Mucosa of stomach (tissue), 1 donor: ENCODE measurements around the gene COMMD7.
"Not testable (repeated sequence)": the region's sequence is repeated elsewhere in the genome, so short reads cannot be mapped to it uniquely, and the experiment has no call there.

Source experiments
- H3K27me3 ChIP-seq: one replicate; pipeline ENCODE4 v1.7.0; 2013; ENCODE audit warnings: mild to moderate bottlenecking, low read length; ENCODE audit not compliant: control insufficient read depth, insufficient read depth
- H3K36me3 ChIP-seq: one replicate; pipeline ENCODE4 v1.7.0; 2013; ENCODE audit warnings: low read length; ENCODE audit not compliant: control insufficient read depth, insufficient read depth
- H3K4me1 ChIP-seq: one replicate; pipeline ENCODE4 v1.7.0; 2013; ENCODE audit warnings: mild to moderate bottlenecking, low read length; ENCODE audit not compliant: control insufficient read depth, insufficient read depth
- H3K4me3 ChIP-seq: one replicate; pipeline ENCODE4 v1.7.0; 2013; ENCODE audit warnings: low read length
- H3K9ac ChIP-seq: one replicate; pipeline ENCODE4 v1.7.0; 2013; ENCODE audit warnings: mild to moderate bottlenecking, low read length, moderate library complexity
- H3K9me3 ChIP-seq: one replicate; pipeline ENCODE4 v1.7.0; 2013; ENCODE audit warnings: mild to moderate bottlenecking, low read length, moderate library complexity; ENCODE audit not compliant: control insufficient read depth
- donor health status: Pancreatic carcinoma.

COMMD7 gene

GRCh38 chr20:32706486-32706885 lies 36.8 kb downstream of the COMMD7 start:
- Histone ChIP-seq H3K4me3 (no peak overlapping the region), H3K27me3 (no peaks in the 10 kb centered on the region), H3K9me3 (no peaks in the 10 kb centered on the region), H3K9ac (no peak overlapping the region), H3K36me3 (no peaks in the 10 kb centered on the region), H3K4me1 (no peaks in the 10 kb centered on the region)

DNA sequence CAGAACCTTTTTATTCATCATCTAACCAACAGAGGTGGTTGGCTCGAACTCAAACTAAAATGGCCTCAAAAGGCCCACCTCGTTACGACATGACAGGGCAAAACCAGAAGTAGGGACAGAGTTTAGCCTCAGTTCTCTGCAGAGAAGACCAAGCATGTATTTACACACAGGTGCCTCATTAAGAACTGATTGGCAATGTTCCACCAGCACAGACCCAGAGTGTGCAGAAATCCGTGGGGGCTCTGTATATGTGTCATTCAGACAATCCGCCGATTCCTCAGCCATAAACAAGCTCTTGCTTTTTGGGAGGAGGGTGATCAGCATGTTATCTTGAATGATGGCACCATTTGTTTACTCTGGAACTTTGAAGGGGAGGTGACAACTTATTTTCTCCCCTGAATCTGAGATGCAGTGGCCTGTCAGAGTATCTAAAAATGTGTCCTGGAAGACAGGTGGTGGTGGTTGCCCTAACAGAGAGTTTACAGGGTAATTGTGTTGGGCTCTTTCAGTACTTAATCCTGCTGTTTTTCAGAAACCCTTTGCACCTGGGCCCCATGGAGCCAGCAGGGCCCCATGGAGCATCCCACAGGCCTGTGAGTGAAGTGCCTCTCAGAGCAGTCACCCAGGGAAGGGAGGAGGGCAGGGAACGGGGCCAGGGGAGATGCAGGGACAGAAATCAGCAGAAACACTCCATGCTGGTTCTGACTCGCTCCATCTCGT lies 40.4 kb downstream of the COMMD7 start:
- Histone ChIP-seq H3K27me3 (no peaks in the 10 kb centered on the region), H3K9ac (no peak overlapping the region), H3K36me3 (no peaks in the 10 kb centered on the region)

GRCh38 chr20:32697608-32698007 lies 45.7 kb downstream of the COMMD7 start:
- H3K4me3 ChIP-seq, result no peak overlapping the region
- H3K4me1 ChIP-seq, result no peaks in the 10 kb centered on the region
- no peaks in the 10 kb centered on the region for H3K9me3 ChIP-seq
- no peak overlapping the region for H3K9ac ChIP-seq
- no peaks in the 10 kb centered on the region for H3K36me3 ChIP-seq
- H3K27me3 ChIP-seq, result no peaks in the 10 kb centered on the region

More for the DNA sequence above, 40.4 kb downstream of the COMMD7 start:
- Histone ChIP-seq H3K9me3 (no peaks in the 10 kb centered on the region), H3K4me3 (no peak overlapping the region), H3K4me1 (no peaks in the 10 kb centered on the region)

DNA sequence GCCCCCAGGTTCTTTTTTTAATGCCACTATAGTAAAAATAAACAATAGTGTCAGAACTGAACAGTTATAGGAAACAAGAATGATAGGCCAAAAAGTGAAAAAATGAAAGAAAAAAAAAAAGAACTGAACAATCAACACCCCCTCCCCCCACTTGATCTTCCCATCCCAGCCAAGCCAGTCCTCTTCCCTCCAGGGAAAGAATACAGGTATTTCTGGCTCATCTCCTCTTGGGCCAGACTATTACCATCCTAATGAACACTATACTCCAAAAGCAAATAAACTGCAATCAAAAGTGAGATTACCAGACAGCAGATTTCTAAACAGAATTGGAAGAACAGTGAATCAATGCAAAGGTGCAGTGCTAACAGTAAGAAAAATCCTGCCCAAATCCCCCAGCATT lies 48.2 kb downstream of the COMMD7 start:
- H3K4me3 ChIP-seq, result no peak overlapping the region

DNA sequence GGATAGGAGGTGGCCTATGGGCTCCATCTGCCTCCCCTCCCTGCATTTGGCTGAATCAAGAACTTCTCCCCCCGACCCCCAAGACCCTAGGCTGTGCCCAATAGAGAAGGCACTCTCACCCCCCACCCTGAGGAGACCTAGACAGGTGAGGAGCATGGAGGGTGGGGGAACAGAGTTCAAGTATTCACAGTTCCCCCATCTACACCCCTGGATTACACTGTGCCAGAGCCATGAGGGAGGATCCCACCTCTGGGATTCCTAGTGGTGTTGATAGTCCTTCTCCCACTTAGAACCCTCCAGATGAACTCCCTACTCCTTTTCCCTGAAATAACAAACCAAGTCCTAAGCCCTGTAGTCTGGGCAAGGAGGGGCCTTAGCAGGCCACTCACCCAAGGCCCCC lies 54.3 kb downstream of the COMMD7 start:
- H3K27me3 ChIP-seq, H3K4me1 ChIP-seq, H3K9me3 ChIP-seq, H3K36me3 ChIP-seq, H3K4me3 ChIP-seq, H3K9ac ChIP-seq: not testable (repeated sequence)

More for the DNA sequence above, 48.2 kb downstream of the COMMD7 start:
- no peaks in the 10 kb centered on the region for H3K4me1 ChIP-seq
- no peak overlapping the region for H3K9ac ChIP-seq
- no peaks in the 10 kb centered on the region for H3K27me3 ChIP-seq
- H3K36me3 ChIP-seq, result no peaks in the 10 kb centered on the region
- no peaks in the 10 kb centered on the region for H3K9me3 ChIP-seq

DNA sequence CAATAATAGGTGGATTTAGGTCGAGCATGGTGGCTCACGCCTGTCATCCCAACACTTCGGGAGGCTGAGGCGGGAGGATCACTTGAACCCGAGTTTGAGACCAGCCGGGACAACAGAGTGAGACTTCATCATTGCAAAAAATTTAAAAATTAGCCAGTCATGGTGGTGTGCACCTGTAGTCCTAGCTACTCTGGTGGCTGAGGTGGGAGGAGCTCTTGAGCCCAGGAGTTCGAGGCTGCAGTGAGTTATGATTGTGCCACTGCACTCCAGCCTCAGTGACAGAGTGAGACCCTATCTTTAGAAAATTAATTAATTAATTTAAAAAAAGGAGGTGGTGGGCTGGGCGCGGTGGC lies 56.1 kb downstream of the COMMD7 start:
- no peak overlapping the region for H3K9ac ChIP-seq
- H3K4me1 ChIP-seq, result no peaks in the 10 kb centered on the region
- H3K27me3 ChIP-seq, result no peaks in the 10 kb centered on the region
- no peak overlapping the region for H3K4me3 ChIP-seq
- H3K36me3 ChIP-seq, result no peaks in the 10 kb centered on the region
- H3K9me3 ChIP-seq, result no peaks in the 10 kb centered on the region

- Histone ChIP-seq H3K4me3 (no peak overlapping the region), H3K36me3 (no peaks in the 10 kb centered on the region), H3K27me3 (no peaks in the 10 kb centered on the region), H3K9me3 (no peaks in the 10 kb centered on the region), H3K4me1 (no peaks in the 10 kb centered on the region), H3K9ac (no peak overlapping the region)
Measured at GRCh38 chr20:32686530-32687179, 56.6 kb downstream of the COMMD7 start.

GRCh38 chr20:32685541-32686529 lies 57.4 kb downstream of the COMMD7 start:
- peaks cover 5% of the 10 kb centered on the region for H3K4me1 ChIP-seq
- no peak overlapping the region for H3K9ac ChIP-seq
- H3K27me3 ChIP-seq, result no peaks in the 10 kb centered on the region
- no peaks in the 10 kb centered on the region for H3K9me3 ChIP-seq
- no peak overlapping the region for H3K4me3 ChIP-seq
- no peaks in the 10 kb centered on the region for H3K36me3 ChIP-seq

DNA sequence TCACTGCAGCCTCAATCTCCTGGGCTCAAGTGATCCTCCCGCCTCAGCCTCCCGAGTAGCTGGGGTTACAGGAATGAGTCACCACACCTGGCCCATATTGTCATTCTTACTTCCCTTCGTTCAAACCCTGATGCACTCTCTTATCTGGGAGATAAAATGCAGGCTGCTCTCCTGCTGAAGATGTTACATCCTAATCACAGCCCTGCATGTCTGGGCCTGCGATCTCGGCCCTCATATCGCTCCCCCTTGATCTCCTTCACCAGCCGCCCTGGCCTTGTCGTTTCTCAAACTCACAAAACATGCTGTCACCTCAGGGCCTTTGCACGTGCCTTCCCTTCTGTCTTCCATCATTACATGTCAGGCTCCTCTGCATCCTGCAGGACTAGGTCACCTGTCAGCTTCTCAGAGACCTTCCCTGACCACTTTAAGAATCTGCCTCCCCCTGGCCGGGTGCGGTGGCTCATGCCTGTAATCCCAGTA lies 60.7 kb downstream of the COMMD7 start:
- Histone ChIP-seq H3K9me3 (no peaks in the 10 kb centered on the region), H3K27me3 (no peaks in the 10 kb centered on the region), H3K4me1 (peaks cover 5% of the 10 kb centered on the region), H3K9ac (no peak overlapping the region), H3K4me3 (no peak overlapping the region), H3K36me3 (no peaks in the 10 kb centered on the region)

GRCh38 chr20:32681175-32682084 lies 61.8 kb downstream of the COMMD7 start:
- Histone ChIP-seq H3K4me3 (no peak overlapping the region), H3K9me3 (no peaks in the 10 kb centered on the region), H3K9ac (peak overlapping the region; percentile 4), H3K27me3 (no peaks in the 10 kb centered on the region), H3K4me1 (peaks cover 5% of the 10 kb centered on the region), H3K36me3 (no peaks in the 10 kb centered on the region)

DNA sequence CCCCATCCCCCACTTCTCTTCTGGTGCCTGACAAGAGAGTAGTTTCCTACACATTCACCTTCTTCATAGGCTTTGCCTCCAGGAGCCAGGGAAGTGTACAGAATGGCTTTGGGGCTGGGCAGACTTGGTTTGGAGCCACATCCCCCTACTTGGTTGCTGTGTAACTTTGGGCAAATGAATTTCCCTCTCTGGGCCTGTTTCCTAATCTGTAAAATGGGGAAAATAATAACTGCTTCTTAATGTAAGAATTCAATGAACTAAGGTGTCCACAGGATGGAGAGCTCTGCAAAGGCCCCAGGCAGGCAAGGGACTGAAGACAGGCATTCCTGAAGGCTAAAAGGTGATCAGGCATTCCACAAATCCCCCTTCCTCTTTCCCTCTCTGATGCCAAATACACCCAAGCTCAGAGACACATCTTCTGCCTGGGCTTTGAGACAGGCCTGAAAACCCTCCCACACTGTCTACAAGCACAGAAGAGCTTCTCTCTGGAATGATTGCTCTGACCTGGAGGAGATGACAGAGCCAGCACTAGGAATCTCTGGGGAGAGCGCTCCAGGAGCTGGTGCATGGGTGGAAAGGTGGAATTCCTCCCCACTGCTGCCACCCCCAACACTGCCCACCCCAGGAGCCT lies 62.6 kb downstream of the COMMD7 start:
- Histone ChIP-seq H3K4me3 (no peak overlapping the region), H3K36me3 (no peaks in the 10 kb centered on the region), H3K9ac (no peak overlapping the region), H3K27me3 (no peaks in the 10 kb centered on the region), H3K9me3 (no peaks in the 10 kb centered on the region), H3K4me1 (peaks cover 5% of the 10 kb centered on the region)
